AG09319 (cell line): ENCODE results near the gene RARB.

Experiments used
- DNase-seq: peaks from one replicate; pipeline ENCODE4 v3.0.0-alpha.2; 2010; ENCODE audit warnings: low read depth; ENCODE audit errors: extremely low read depth
- TF ChIP-seq, protein P1 (sequence below): IDR thresholded peaks from 2 replicates; pipeline ENCODE4 v1.5.1; 2011; ENCODE audit warnings: low read depth, mild to moderate bottlenecking, inconsistent platforms, low read length, moderate library complexity

Gene RARB

DNA sequence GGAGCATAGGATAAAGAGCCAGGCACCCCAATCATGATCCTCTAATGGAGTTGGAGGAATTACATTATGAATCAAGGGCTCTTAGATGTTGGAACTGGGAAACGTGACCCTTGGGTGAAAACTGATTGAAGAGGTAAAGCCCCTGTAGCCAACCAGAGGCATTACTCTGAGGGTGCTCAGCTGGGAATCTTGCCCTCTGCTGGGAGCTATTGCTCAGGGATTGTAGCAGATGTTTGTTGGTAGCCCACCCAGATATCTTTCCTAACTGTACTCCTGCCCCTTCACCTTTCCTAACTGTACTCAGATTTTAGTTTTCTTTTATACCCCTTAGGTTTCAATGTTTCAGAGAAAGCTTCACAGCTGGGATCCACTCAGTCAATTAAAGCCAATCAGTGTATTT lies 74.2 kb downstream of the RARB start:
- TF ChIP-seq, protein P1, sequence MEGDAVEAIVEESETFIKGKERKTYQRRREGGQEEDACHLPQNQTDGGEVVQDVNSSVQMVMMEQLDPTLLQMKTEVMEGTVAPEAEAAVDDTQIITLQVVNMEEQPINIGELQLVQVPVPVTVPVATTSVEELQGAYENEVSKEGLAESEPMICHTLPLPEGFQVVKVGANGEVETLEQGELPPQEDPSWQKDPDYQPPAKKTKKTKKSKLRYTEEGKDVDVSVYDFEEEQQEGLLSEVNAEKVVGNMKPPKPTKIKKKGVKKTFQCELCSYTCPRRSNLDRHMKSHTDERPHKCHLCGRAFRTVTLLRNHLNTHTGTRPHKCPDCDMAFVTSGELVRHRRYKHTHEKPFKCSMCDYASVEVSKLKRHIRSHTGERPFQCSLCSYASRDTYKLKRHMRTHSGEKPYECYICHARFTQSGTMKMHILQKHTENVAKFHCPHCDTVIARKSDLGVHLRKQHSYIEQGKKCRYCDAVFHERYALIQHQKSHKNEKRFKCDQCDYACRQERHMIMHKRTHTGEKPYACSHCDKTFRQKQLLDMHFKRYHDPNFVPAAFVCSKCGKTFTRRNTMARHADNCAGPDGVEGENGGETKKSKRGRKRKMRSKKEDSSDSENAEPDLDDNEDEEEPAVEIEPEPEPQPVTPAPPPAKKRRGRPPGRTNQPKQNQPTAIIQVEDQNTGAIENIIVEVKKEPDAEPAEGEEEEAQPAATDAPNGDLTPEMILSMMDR, result no peak
- no peak for DNase-seq

DNA sequence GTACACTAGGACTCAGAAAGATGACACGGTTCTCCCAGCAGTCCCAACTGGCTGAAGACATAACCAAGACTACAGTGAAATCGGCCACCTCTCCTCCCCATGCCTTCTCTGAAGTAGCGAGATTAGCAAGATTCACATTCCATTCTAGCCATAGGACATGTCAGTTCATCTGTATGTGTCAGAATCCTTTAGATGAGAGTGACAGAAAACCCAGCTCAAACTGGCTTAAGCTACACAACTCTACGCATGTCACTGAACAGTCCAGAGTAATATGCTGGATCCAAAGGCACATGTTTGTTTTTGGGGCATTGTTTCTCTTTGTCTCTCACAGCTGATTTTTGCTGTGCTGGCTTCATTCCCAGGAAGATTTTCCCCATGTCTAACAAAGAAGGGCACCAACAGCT lies 75.8 kb downstream of the RARB start:
- TF ChIP-seq, protein P1, result no peak
- no peak for DNase-seq

DNA sequence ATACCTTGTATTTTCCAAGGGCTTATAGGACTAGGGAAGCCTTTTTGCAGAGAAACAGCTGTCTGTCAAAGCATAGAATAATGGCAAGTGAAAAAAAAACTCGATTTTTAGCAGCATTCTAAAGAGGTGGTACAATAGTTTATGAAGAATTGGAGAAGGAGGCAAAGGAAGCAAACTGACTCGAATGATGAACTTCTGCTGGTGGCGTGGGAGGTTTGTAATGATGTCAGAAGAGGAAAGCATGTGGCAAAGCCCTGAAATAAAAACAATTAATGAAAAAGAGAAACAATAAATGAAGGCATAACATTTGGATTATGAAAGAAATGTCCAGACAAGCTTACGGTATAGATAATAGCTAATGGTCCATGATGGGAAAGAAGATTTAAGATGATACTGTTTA lies 77.5 kb downstream of the RARB start:
- TF ChIP-seq, protein P1, result no peak
- no peak for DNase-seq

DNA sequence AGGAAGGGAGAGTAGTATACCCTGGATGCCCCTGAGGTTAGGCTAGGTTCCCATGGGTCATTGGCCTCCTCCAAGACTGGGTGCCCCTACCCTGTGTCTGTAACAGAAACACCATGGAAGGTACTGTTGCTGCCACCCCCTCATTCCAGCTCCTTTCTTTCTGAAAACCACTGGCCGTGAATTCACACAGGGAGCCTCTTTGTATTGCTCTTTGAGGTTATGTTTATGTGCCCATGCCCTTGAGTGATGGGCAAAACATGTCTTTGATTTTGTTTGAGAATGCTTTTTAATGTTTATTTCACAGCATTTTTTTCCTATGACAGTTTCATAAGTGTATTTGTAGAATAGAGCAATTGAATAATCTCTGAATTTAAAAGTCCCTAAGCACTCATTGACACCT lies 79.7 kb downstream of the RARB start:
- DNase-seq, result no peak
- TF ChIP-seq, protein P1, result no peak

DNA sequence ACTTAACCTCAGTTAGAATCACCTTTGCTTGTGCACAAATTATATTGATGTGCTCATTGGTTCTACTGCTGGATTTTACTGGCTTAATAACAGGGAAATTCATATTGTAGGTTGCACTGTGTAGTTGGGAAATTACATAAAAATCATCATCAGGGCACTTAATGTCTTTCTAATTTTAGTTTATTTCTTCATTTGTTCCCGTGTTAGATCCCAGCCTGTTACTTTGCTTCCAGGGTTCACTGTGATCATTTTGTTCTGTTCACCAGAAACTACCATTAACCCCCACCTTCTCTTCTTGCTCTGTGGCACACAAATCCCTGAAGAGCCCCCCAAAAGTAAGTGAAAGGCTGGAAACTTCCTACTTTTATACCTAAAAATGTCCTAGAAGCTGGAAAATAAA lies 80.4 kb downstream of the RARB start:
- TF ChIP-seq, protein P1, result no peak
- DNase-seq, result no peak

DNA sequence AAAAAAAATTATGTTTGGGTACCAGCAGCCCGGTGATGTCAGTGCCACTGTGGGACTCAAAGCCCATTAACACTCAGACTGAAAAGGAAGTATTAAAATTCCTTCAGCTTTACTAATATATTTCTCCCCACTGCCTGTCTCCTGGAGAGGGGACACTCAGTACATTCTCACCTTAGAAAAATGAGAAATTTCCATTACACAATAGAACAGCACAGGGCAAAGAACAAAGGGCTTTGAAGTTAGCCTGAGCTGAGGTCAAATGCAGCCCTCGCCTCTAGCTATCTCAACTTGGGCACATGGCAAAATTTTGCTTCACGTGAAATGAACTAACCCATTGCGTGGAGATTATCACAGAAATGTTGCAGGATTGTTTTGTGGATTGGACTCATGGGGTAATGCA lies 80.8 kb downstream of the RARB start:
- TF ChIP-seq, protein P1, result no peak
- no peak for DNase-seq

DNA sequence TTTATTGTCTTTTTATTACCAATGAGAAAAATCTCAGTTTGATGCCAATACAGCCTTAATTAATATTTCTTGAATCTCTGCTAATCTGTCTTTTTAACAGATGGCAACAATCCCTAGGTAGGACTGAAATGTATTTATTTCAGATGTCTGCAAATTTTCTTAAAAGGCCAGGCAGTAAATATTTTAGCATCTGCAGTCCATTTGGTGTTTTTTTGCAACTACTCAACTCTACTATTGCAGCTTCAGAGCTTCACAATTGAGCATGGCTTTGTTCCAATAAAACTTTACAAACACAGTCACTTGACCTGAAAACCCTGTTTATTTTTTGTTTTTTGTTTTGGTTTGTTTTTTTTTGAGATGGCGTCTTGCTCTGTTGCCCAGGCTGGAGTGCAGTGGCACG lies 82.7 kb downstream of the RARB start:
- DNase-seq, result no peak
- TF ChIP-seq, protein P1, result no peak
